Activated naive CD4-positive, alpha-beta T cell treated with anti-CD3 and anti-CD28 coated beads, Interleukin-2, amount 10 ng/mL, durations not matched to agents 7 days and 5 days (primary cell): ENCODE results near the gene ZNF446.
A peak's percentile ranks its signal among the peaks of the same experiment; 100 is the strongest.
"Not testable (repeated sequence)": the region's sequence is repeated elsewhere in the genome, so short reads cannot be mapped to it uniquely, and the experiment has no call there.

ENCODE experiments used
- CTCF ChIA-PET: fragments of 350-600 bp; sonication (Branson Sonifier 250); formaldehyde crosslinking; loops from one replicate; lab custom pipeline; 2021; ENCODE audit warnings: antibody characterized with exemption; lab: Charles Lee
- DNase-seq: peaks from one replicate; pipeline ENCODE4 v3.0.0-alpha.2; 2020
- H3K27ac Mint-ChIP-seq: one replicate; pipeline ENCODE4 v1.8.0; 2021; ENCODE audit warnings: mild to moderate bottlenecking, moderate library complexity, mixed read lengths
- H3K27me3 Mint-ChIP-seq: one replicate; pipeline ENCODE4 v1.8.0; 2021; ENCODE audit warnings: mild to moderate bottlenecking, mixed read lengths
- H3K36me3 Mint-ChIP-seq: one replicate; pipeline ENCODE4 v1.8.0; 2021; ENCODE audit warnings: mixed read lengths
- H3K4me1 Mint-ChIP-seq: one replicate; pipeline ENCODE4 v1.8.0; 2021; ENCODE audit warnings: mixed read lengths
- H3K4me3 Mint-ChIP-seq: one replicate; pipeline ENCODE4 v1.8.0; 2021; ENCODE audit warnings: mild to moderate bottlenecking, moderate library complexity, mixed read lengths
- H3K9me3 Mint-ChIP-seq: one replicate; pipeline ENCODE4 v1.8.0; 2021; ENCODE audit warnings: mixed read lengths

The ZNF446 gene

DNA sequence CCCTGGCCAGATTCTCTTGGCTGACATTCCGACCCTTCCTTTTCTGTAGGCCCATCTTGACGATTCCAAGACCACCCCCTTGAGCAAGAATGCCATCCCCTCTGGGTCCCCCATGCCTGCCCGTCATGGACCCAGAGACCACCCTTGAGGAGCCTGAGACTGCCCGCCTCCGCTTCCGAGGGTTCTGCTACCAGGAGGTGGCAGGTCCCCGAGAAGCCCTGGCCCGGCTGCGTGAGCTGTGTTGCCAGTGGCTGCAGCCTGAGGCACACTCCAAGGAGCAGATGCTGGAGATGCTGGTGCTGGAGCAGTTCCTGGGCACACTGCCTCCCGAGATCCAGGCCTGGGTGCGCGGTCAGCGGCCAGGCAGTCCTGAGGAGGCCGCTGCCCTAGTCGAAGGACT lies 978 bp downstream of the ZNF446 start:
- Mint-ChIP-seq H3K4me1 (peaks cover 34% of the 10 kb centered on the region), H3K9me3 (no peaks in the 10 kb centered on the region), H3K27ac (peak overlapping the region; percentile 98), H3K27me3 (no peaks in the 10 kb centered on the region), H3K36me3 (peaks cover 7% of the 10 kb centered on the region), H3K4me3 (peak overlapping the region; percentile 94)
- DNase-seq = no peak
- CTCF ChIA-PET = no interaction called here

- Mint-ChIP-seq H3K4me3 (no peak overlapping the region), H3K9me3 (no peaks in the 10 kb centered on the region), H3K4me1 (peaks cover 34% of the 10 kb centered on the region), H3K27ac (no peak overlapping the region), H3K36me3 (peaks cover 3% of the 10 kb centered on the region), H3K27me3 (no peaks in the 10 kb centered on the region)
- DNase-seq = no peak
- CTCF ChIA-PET = no interaction called here
These were observed 1.7 kb downstream of the ZNF446 start for GRCh38 chr19:58477871-58478270.

GRCh38 chr19:58479303-58479702 lies 3.2 kb downstream of the ZNF446 start:
- H3K4me1 Mint-ChIP-seq = peaks cover 29% of the 10 kb centered on the region
- no peak overlapping the region for H3K27ac Mint-ChIP-seq
- DNase-seq = no peak
- CTCF ChIA-PET = no interaction called here
- H3K36me3 Mint-ChIP-seq = peaks cover 2% of the 10 kb centered on the region
- no peaks in the 10 kb centered on the region for H3K9me3 Mint-ChIP-seq
- no peak overlapping the region for H3K4me3 Mint-ChIP-seq
- no peaks in the 10 kb centered on the region for H3K27me3 Mint-ChIP-seq

- CTCF ChIA-PET = no interaction called here
- Mint-ChIP-seq H3K27me3 (no peaks in the 10 kb centered on the region), H3K9me3 (no peaks in the 10 kb centered on the region), H3K27ac (no peak overlapping the region), H3K4me1 (peaks cover 22% of the 10 kb centered on the region), H3K4me3 (no peak overlapping the region), H3K36me3 (peaks cover 2% of the 10 kb centered on the region)
- no peak for DNase-seq
These were observed 3.8 kb downstream of the ZNF446 start for GRCh38 chr19:58479736-58480480.

GRCh38 chr19:58480481-58480830 lies 4.3 kb downstream of the ZNF446 start:
- CTCF ChIA-PET = no interaction called here
- no peak overlapping the region for H3K27ac Mint-ChIP-seq
- no peaks in the 10 kb centered on the region for H3K27me3 Mint-ChIP-seq

GRCh38 chr19:58480831-58481230 lies 4.7 kb downstream of the ZNF446 start:
- H3K4me3 Mint-ChIP-seq = no peak overlapping the region
- peaks cover 2% of the 10 kb centered on the region for H3K36me3 Mint-ChIP-seq
- H3K4me1 Mint-ChIP-seq = peaks cover 14% of the 10 kb centered on the region
- no peak for DNase-seq
- CTCF ChIA-PET = no interaction called here
- no peaks in the 10 kb centered on the region for H3K9me3 Mint-ChIP-seq
- H3K27me3 Mint-ChIP-seq = no peaks in the 10 kb centered on the region
- H3K27ac Mint-ChIP-seq = peak overlapping the region; percentile 64

More at GRCh38 chr19:58480481-58480830, 4.3 kb downstream of the ZNF446 start:
- Mint-ChIP-seq H3K36me3 (peaks cover 2% of the 10 kb centered on the region), H3K4me1 (peaks cover 17% of the 10 kb centered on the region), H3K4me3 (no peak overlapping the region), H3K9me3 (no peaks in the 10 kb centered on the region)
- no peak for DNase-seq

- no peaks in the 10 kb centered on the region for H3K27me3 Mint-ChIP-seq
- H3K36me3 Mint-ChIP-seq = peaks cover 2% of the 10 kb centered on the region
- H3K27ac Mint-ChIP-seq = peak overlapping the region; percentile 79
- DNase-seq = no peak
- no peaks in the 10 kb centered on the region for H3K9me3 Mint-ChIP-seq
- CTCF ChIA-PET = no interaction called here
- no peak overlapping the region for H3K4me3 Mint-ChIP-seq
- peaks cover 3% of the 10 kb centered on the region for H3K4me1 Mint-ChIP-seq
These were observed 6.2 kb downstream of the ZNF446 start for GRCh38 chr19:58482372-58482771.

- Mint-ChIP-seq H3K36me3 (peaks cover 2% of the 10 kb centered on the region), H3K4me3 (no peak overlapping the region), H3K9me3 (no peaks in the 10 kb centered on the region), H3K4me1 (peaks cover 2% of the 10 kb centered on the region), H3K27ac (no peak overlapping the region), H3K27me3 (no peaks in the 10 kb centered on the region)
- DNase-seq = no peak
- CTCF ChIA-PET = interaction anchor here (1.0 kb wide), 1 partner anchor 36 kb away, joined by 3 read pairs; the partner anchor contains the start of gene ZBTB45
These were observed 7.6 kb downstream of the ZNF446 start for GRCh38 chr19:58483776-58484175.

DNA sequence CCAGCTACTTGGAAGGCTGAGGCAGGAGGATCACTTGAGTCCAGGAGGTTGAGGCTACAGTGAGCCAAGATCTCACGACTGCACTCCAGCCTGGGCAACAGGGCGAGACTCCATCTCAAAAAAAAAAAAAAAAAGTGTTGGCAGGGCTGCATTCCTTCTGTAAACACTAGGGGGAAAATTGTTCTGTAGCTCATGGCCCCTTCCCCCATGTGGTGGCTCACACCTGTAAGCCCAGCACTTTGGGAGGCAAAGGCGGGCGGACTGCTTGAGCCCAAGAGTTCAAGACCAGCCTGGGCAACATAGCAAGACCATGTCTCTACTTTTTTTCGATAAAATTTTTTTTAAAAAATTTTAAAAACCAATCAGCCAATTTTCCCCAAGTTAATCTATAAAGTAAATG lies 8.2 kb downstream of the ZNF446 start:
- not testable (repeated sequence) for H3K9me3 Mint-ChIP-seq, H3K36me3 Mint-ChIP-seq, H3K4me1 Mint-ChIP-seq, H3K27ac Mint-ChIP-seq, DNase-seq, H3K4me3 Mint-ChIP-seq, H3K27me3 Mint-ChIP-seq
- CTCF ChIA-PET = interaction anchor here (1.0 kb wide), 1 partner anchor 36 kb away, joined by 3 read pairs; the partner anchor contains the start of gene ZBTB45

DNA sequence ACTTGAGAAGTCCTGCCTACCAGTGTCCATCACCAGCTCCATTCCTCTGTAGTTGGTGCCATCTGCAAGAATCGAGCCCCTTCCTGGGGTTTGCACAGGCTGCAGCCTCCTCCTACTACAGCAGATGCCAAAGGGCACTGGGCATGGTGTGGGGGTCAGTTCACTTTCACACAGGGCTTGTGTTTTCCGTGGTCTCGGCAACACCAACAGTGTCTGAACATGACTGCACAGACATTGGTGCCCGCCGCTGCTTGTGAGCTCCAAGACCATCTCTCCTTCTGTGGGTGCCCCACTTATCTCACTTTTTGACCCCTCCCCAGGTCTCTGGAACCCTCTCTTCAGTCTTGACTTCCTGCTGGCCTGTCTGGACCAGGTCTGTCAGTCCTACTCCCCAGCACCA lies 15.2 kb downstream of the ZNF446 start:
- H3K9me3 Mint-ChIP-seq = no peaks in the 10 kb centered on the region
- no peaks in the 10 kb centered on the region for H3K36me3 Mint-ChIP-seq
- peaks cover 7% of the 10 kb centered on the region for H3K4me1 Mint-ChIP-seq
- no peak for DNase-seq
- H3K4me3 Mint-ChIP-seq = no peak overlapping the region
- no peak overlapping the region for H3K27ac Mint-ChIP-seq
- no peaks in the 10 kb centered on the region for H3K27me3 Mint-ChIP-seq
- CTCF ChIA-PET = no interaction called here

- Mint-ChIP-seq H3K4me1 (peaks cover 7% of the 10 kb centered on the region), H3K9me3 (no peaks in the 10 kb centered on the region), H3K36me3 (peaks cover 1% of the 10 kb centered on the region), H3K27me3 (no peaks in the 10 kb centered on the region), H3K4me3 (no peak overlapping the region), H3K27ac (no peak overlapping the region)
- CTCF ChIA-PET = no interaction called here
- no peak for DNase-seq
These were observed 16.1 kb downstream of the ZNF446 start for GRCh38 chr19:58492265-58492664.

GRCh38 chr19:58497634-58498170 lies 21.6 kb downstream of the ZNF446 start:
- CTCF ChIA-PET = no interaction called here
- Mint-ChIP-seq H3K27me3 (peaks cover 16% of the 10 kb centered on the region), H3K27ac (peak overlapping the region; percentile 42), H3K4me1 (peaks cover 24% of the 10 kb centered on the region), H3K4me3 (peak overlapping the region; percentile 50), H3K9me3 (peaks cover 11% of the 10 kb centered on the region), H3K36me3 (peaks cover 15% of the 10 kb centered on the region)
- no peak for DNase-seq

GRCh38 chr19:58498316-58499020 lies 22.3 kb downstream of the ZNF446 start:
- Mint-ChIP-seq H3K36me3 (peaks cover 15% of the 10 kb centered on the region), H3K4me3 (peak overlapping the region; percentile 88), H3K27ac (peak overlapping the region; percentile 88), H3K9me3 (peaks cover 11% of the 10 kb centered on the region), H3K4me1 (peaks cover 24% of the 10 kb centered on the region), H3K27me3 (peaks cover 16% of the 10 kb centered on the region)
- CTCF ChIA-PET = no interaction called here
- DNase-seq = no peak

DNA sequence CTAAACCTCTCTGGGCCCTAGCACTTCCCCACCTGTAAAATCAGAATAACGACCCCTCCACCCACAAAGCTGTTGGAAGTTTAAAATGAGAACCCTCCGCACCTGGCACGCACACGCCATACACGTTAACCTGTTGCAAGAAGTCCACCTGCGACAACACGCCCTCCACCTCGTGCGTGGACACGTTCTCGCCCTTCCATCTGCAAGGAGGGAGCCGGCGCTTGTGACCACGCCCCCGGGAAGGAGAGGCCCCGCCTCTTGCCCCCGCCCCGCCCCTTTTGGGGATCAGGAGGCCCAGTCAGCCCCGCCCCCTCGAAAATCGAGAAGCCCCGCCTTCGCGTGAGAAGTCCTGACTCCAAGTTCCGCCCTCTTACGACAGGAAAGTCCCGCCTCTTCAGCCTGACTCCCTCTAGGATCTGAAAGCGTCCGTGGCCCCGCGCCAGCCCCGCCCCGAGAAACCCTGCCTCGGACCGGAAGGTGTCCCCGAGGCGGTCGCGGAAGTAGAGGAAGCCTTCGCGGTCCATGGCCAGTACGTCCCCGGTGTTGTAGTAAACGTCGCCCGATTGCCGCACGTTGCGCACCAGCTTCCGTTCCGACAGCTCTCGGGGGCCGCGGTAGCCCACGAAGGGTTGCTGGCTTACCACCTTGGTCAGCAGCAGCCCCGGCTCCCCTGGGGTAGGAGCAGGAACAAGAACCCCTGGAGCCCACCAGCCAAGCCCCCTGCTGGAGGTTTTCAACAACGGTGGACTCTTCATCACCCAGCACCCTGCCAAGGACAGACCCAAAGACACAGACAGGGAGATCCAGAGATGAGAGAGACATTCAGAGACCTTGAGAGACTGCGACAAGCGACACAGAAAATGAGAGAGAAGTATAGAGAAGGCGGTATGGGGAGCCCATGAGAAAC lies 23.1 kb downstream of the ZNF446 start:
- Mint-ChIP-seq H3K27me3 (peaks cover 16% of the 10 kb centered on the region), H3K36me3 (peaks cover 15% of the 10 kb centered on the region), H3K9me3 (peaks cover 11% of the 10 kb centered on the region), H3K4me1 (peaks cover 24% of the 10 kb centered on the region), H3K4me3 (peak overlapping the region; percentile 88), H3K27ac (peak overlapping the region; percentile 88)
- peak; percentile 99 for DNase-seq
- CTCF ChIA-PET = interaction anchor here (1.5 kb wide), 2 partner anchors 19 to 21 kb away, joined by 5 to 6 read pairs; no protein-coding TSS in a partner anchor
